ENCODE measurements around the gene ENOX1. TPM values are rescaled to one million over a fixed set of nuclear protein-coding genes. Genes with fewer than 3 reads are reported as not detected.

The ENOX1 gene
- total RNA-seq, 2 donors from 2014 or later = 0.22 to 1.4 TPM

GRCh38 chr13:43653395-43653794 is 133.4 kb downstream of the ENOX1 start:
- TF ChIP-seq CTCF (IDR thresholded peaks at IDR 0.05) = no peak
- Histone ChIP-seq H3K27ac (no peak overlapping the region), H3K9ac (ENCODE audit: low read depth in 2 of 2, low read length in 2 of 2) (no peak overlapping the region), H3K4me1 (no peaks in the 10 kb centered on the region), H3K27me3 (no peaks in the 10 kb centered on the region), H3K36me3 (no peaks in the 10 kb centered on the region), H3K4me3 (no peak overlapping the region), H3K9me3 (no peaks in the 10 kb centered on the region)
- no peak for DNase-seq
- intact Hi-C loops (cut with DNase I) = no loop called here

DNA sequence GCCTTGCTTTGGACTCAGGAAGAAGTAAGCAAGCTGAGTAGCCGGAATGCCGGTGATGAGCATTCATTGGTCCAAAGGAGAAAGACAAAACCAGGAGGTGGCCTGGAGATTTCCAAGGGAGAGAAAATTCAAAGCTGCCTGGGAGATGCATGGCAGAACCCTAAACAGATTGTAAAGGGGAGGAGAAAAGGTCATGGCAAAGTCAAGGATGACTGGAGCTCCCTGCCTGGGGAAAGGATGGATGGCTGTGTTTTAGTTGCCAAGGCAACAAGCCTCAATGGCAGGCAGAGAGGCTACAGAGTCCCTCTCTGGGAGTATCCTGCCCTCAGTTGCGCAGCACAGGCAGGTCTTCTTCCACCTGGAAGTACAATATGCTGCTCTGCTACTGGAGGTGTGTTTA is 134.0 kb downstream of the ENOX1 start:
- no peak overlapping the region for H3K4me3 ChIP-seq
- H3K36me3 ChIP-seq = no peaks in the 10 kb centered on the region
- DNase-seq = no peak
- H3K9me3 ChIP-seq = no peaks in the 10 kb centered on the region
- intact Hi-C loops (cut with DNase I) = no loop called here
- H3K27ac ChIP-seq = no peak overlapping the region
- H3K4me1 ChIP-seq = no peaks in the 10 kb centered on the region
- no peak for TF ChIP-seq CTCF (IDR thresholded peaks at IDR 0.05)
- no peak overlapping the region for H3K9ac ChIP-seq (ENCODE audit: low read depth in 2 of 2, low read length in 2 of 2)
- H3K27me3 ChIP-seq = no peaks in the 10 kb centered on the region

GRCh38 chr13:43650882-43651281 is 135.9 kb downstream of the ENOX1 start:
- intact Hi-C loops (cut with DNase I) = no loop called here
- Histone ChIP-seq H3K9me3 (no peaks in the 10 kb centered on the region), H3K9ac (ENCODE audit: low read depth in 2 of 2, low read length in 2 of 2) (no peak overlapping the region), H3K36me3 (no peaks in the 10 kb centered on the region), H3K27me3 (no peaks in the 10 kb centered on the region), H3K4me3 (no peak overlapping the region), H3K4me1 (no peaks in the 10 kb centered on the region), H3K27ac (no peak overlapping the region)
- no peak for TF ChIP-seq CTCF (IDR thresholded peaks at IDR 0.05)
- DNase-seq = no peak

DNA sequence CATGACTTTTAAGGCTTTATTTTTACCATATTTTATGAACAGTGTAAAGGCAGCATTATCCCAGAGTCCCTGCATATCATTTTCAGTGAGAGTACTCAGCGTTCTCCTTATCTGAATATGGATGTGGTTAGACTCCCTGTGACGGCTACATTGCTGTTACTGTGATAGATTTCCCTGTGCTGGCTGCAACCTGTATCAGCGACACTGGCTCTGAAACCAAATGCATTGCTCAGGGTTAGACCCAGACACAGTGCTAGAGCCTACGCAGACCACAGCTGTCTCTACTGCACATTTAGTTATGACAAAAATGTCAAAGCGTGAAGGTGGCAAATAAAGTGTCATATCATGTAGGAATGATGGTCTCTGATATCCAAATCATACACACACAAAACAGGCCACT is 138.0 kb downstream of the ENOX1 start:
- Histone ChIP-seq H3K4me1 (no peaks in the 10 kb centered on the region), H3K9ac (ENCODE audit: low read depth in 2 of 2, low read length in 2 of 2) (no peak overlapping the region), H3K27ac (no peak overlapping the region), H3K4me3 (no peak overlapping the region), H3K27me3 (no peaks in the 10 kb centered on the region), H3K9me3 (no peaks in the 10 kb centered on the region), H3K36me3 (no peaks in the 10 kb centered on the region)
- intact Hi-C loops (cut with DNase I) = no loop called here
- no peak for TF ChIP-seq CTCF (IDR thresholded peaks at IDR 0.05)
- no peak for DNase-seq

GRCh38 chr13:43647471-43647870 is 139.3 kb downstream of the ENOX1 start:
- no peaks in the 10 kb centered on the region for H3K9me3 ChIP-seq
- H3K27ac ChIP-seq = no peak overlapping the region
- intact Hi-C loops (cut with DNase I) = no loop called here
- no peak for DNase-seq
- no peak overlapping the region for H3K4me3 ChIP-seq
- no peak for TF ChIP-seq CTCF (IDR thresholded peaks at IDR 0.05)
- no peaks in the 10 kb centered on the region for H3K36me3 ChIP-seq
- no peaks in the 10 kb centered on the region for H3K4me1 ChIP-seq
- no peaks in the 10 kb centered on the region for H3K27me3 ChIP-seq
- H3K9ac ChIP-seq (ENCODE audit: low read depth in 2 of 2, low read length in 2 of 2) = no peak overlapping the region

GRCh38 chr13:43640476-43640875 is 146.3 kb downstream of the ENOX1 start:
- no peak for DNase-seq
- no peak for TF ChIP-seq CTCF (IDR thresholded peaks at IDR 0.05)
- Histone ChIP-seq H3K27ac (no peak overlapping the region), H3K4me1 (no peaks in the 10 kb centered on the region), H3K9me3 (no peaks in the 10 kb centered on the region), H3K9ac (ENCODE audit: low read depth in 2 of 2, low read length in 2 of 2) (no peak overlapping the region), H3K4me3 (no peak overlapping the region), H3K27me3 (no peaks in the 10 kb centered on the region), H3K36me3 (no peaks in the 10 kb centered on the region)
- intact Hi-C loops (cut with DNase I) = no loop called here

Measured in colonic mucosa (tissue), 4 donors.